Neutrophil (primary cell): Measurements from ENCODE around the gene UBQLNL.

Experiments used
- H3K27ac ChIP-seq: fragments of 200-600 bp; sonication (generic); 2 replicates; pipeline ENCODE4 v1.5.1; 2016; ENCODE audit warnings: mild to moderate bottlenecking, moderate library complexity
- H3K27me3 ChIP-seq: fragments of 200-600 bp; sonication (generic); 2 replicates; pipeline ENCODE4 v1.6.0; 2016; ENCODE audit warnings: mild to moderate bottlenecking
- H3K36me3 ChIP-seq: fragments of 200-600 bp; sonication (generic); 2 replicates; pipeline ENCODE4 v1.5.1; 2017
- H3K4me1 ChIP-seq, 2 experiments: fragments of 200-600 bp in 1 of 2; sonication (generic) in 1 of 2; 1 replicate in 1 of 2; 2 replicates in 1 of 2; pipeline versions ENCODE4 v1.5.1 to v1.6.1; 2013 to 2016; ENCODE audit warnings: low read depth in 1 of 2, low read length in 1 of 2, mild to moderate bottlenecking in 1 of 2, moderate library complexity in 1 of 2; ENCODE audit not compliant: control insufficient read depth in 1 of 2, insufficient read depth in 1 of 2
- H3K4me3 ChIP-seq, 2 experiments: fragments of 200-600 bp in 1 of 2; sonication (generic) in 1 of 2; 1 replicate in 1 of 2; 2 replicates in 1 of 2; pipeline ENCODE4 v1.5.1; 2013 to 2016; ENCODE audit warnings: low read depth in 1 of 2, low read length in 1 of 2, mild to moderate bottlenecking in 1 of 2, moderate library complexity in 1 of 2
- H3K9me3 ChIP-seq: fragments of 200-600 bp; sonication (generic); 2 replicates; pipeline ENCODE4 v1.5.1; 2016
- CTCF ChIP-seq: fragments of 200-600 bp; sonication (generic); IDR thresholded peaks from 2 replicates; pipeline ENCODE4 v1.5.1; 2016; ENCODE audit warnings: antibody characterized with exemption

The UBQLNL gene

GRCh38 chr11:5524756-5525155, 8.3 kb upstream of the UBQLNL start:
- no peaks in the 10 kb centered on the region for H3K9me3 ChIP-seq
- TF ChIP-seq CTCF: no peak
- H3K36me3 ChIP-seq: no peaks in the 10 kb centered on the region
- no peaks in the 10 kb centered on the region for H3K4me1 ChIP-seq
- H3K4me3 ChIP-seq: no peak overlapping the region
- H3K27me3 ChIP-seq: no peaks in the 10 kb centered on the region
- no peak overlapping the region for H3K27ac ChIP-seq

GRCh38 chr11:5522308-5522707, 5.8 kb upstream of the UBQLNL start:
- Histone ChIP-seq H3K9me3 (no peaks in the 10 kb centered on the region), H3K27ac (no peak overlapping the region), H3K27me3 (no peaks in the 10 kb centered on the region), H3K4me1 (no peaks in the 10 kb centered on the region), H3K4me3 (no peak overlapping the region), H3K36me3 (no peaks in the 10 kb centered on the region)
- no peak for TF ChIP-seq CTCF

- no peak for TF ChIP-seq CTCF
- no peak overlapping the region for H3K4me3 ChIP-seq
- no peaks in the 10 kb centered on the region for H3K9me3 ChIP-seq
- no peak overlapping the region for H3K27ac ChIP-seq
- no peaks in the 10 kb centered on the region for H3K36me3 ChIP-seq
- H3K4me1 ChIP-seq: no peaks in the 10 kb centered on the region
- H3K27me3 ChIP-seq: no peaks in the 10 kb centered on the region
Measured at GRCh38 chr11:5521540-5521939, 5.0 kb upstream of the UBQLNL start.

- no peak overlapping the region for H3K4me3 ChIP-seq
- no peaks in the 10 kb centered on the region for H3K27me3 ChIP-seq
- no peak overlapping the region for H3K27ac ChIP-seq
- no peaks in the 10 kb centered on the region for H3K36me3 ChIP-seq
- H3K4me1 ChIP-seq: no peaks in the 10 kb centered on the region
- no peaks in the 10 kb centered on the region for H3K9me3 ChIP-seq
- no peak for TF ChIP-seq CTCF
Measured at GRCh38 chr11:5514841-5515240, 1.7 kb downstream of the UBQLNL start.

- H3K4me3 ChIP-seq: no peak within 1 kb of the TSS
- no peaks in the 10 kb centered on the region for H3K36me3 ChIP-seq
- H3K4me1 ChIP-seq: no peaks in the 10 kb centered on the region
- no peaks in the 10 kb centered on the region for H3K9me3 ChIP-seq
- no peak for TF ChIP-seq CTCF
- H3K27me3 ChIP-seq: no peaks in the 10 kb centered on the region
- H3K27ac ChIP-seq: no peak within 1 kb of the TSS
Measured at GRCh38 chr11:5509803-5510202, 6.7 kb downstream of the UBQLNL start, which contains the start of gene UBQLN3. UBQLN3 (minus strand) TSS chr11:5509957; CDS start chr11:5509558, 399 bp downstream.

GRCh38 chr11:5508605-5509004, 7.9 kb downstream of the UBQLNL start:
- Histone ChIP-seq H3K27me3 (no peaks in the 10 kb centered on the region), H3K27ac (no peak overlapping the region), H3K9me3 (no peaks in the 10 kb centered on the region), H3K4me1 (no peaks in the 10 kb centered on the region), H3K4me3 (no peak overlapping the region), H3K36me3 (no peaks in the 10 kb centered on the region)
- no peak for TF ChIP-seq CTCF
